Neural crest cell (in vitro differentiated cells): Measurements from ENCODE around the gene C2CD4A. TPM values are rescaled to one million over a fixed set of nuclear protein-coding genes. Genes with fewer than 3 reads are reported as not detected.
A peak's percentile ranks its signal among the peaks of the same experiment; 100 is the strongest.

Source experiments
- DNase-seq: peaks from one replicate; pipeline ENCODE4 v3.0.0; 2021; ENCODE audit warnings: low read depth, mixed read lengths, low spot score
- H3K27ac Mint-ChIP-seq: one replicate; pipeline ENCODE4 v1.8.0; 2021; ENCODE audit warnings: mild to moderate bottlenecking, mixed read lengths; ENCODE audit not compliant: unreplicated experiment
- H3K27me3 Mint-ChIP-seq: 2 replicates; pipeline ENCODE4 v1.8.0; 2021; ENCODE audit warnings: low read depth, mild to moderate bottlenecking, mixed read lengths
- H3K36me3 Mint-ChIP-seq: 2 replicates; pipeline ENCODE4 v1.8.0; 2021; ENCODE audit warnings: low read depth, mild to moderate bottlenecking, mixed read lengths
- H3K4me1 Mint-ChIP-seq: 2 replicates; pipeline ENCODE4 v1.8.0; 2021; ENCODE audit warnings: mixed read lengths
- H3K4me3 Mint-ChIP-seq: one replicate; pipeline ENCODE4 v1.8.0; 2021; ENCODE audit warnings: mild to moderate bottlenecking, mixed read lengths
- H3K9me3 Mint-ChIP-seq: 2 replicates; pipeline ENCODE4 v1.8.0; 2021; ENCODE audit warnings: mixed read lengths
- CTCF ChIP-seq: fragments of 200-600 bp; sonication (generic); conservative IDR thresholded peaks from 2 replicates; pipeline ENCODE4 v1.5.0; 2021; ENCODE audit warnings: antibody characterized with exemption, mild to moderate bottlenecking
- total RNA-seq: library from RNA; stranded (reverse); gene quantifications from 2 replicates; pipeline ENCODE4 v1.2.1, GENCODE V29; 2021

The C2CD4A gene
- total RNA-seq, 1 donor from 2014 or later, result not detected

- peaks cover 9% of the 10 kb centered on the region for H3K4me1 Mint-ChIP-seq
- peaks cover 44% of the 10 kb centered on the region for H3K27me3 Mint-ChIP-seq
- H3K27ac Mint-ChIP-seq, result no peak overlapping the region
- peak; percentile 82 for TF ChIP-seq CTCF
- no peaks in the 10 kb centered on the region for H3K9me3 Mint-ChIP-seq
- H3K4me3 Mint-ChIP-seq, result no peak overlapping the region
- no peaks in the 10 kb centered on the region for H3K36me3 Mint-ChIP-seq
- DNase-seq, result no peak
These were observed 5.0 kb downstream of the C2CD4A start for GRCh38 chr15:62071711-62072308.

- peaks cover 2% of the 10 kb centered on the region for H3K9me3 Mint-ChIP-seq
- no peaks in the 10 kb centered on the region for H3K36me3 Mint-ChIP-seq
- no peak overlapping the region for H3K4me3 Mint-ChIP-seq
- H3K27me3 Mint-ChIP-seq, result peaks cover 18% of the 10 kb centered on the region
- H3K4me1 Mint-ChIP-seq, result no peaks in the 10 kb centered on the region
- no peak for DNase-seq
- no peak for TF ChIP-seq CTCF
- no peak overlapping the region for H3K27ac Mint-ChIP-seq
These were observed 9.0 kb downstream of the C2CD4A start for GRCh38 chr15:62075595-62076277.

- Mint-ChIP-seq H3K27me3 (no peaks in the 10 kb centered on the region), H3K27ac (no peak overlapping the region), H3K9me3 (peaks cover 2% of the 10 kb centered on the region), H3K36me3 (no peaks in the 10 kb centered on the region), H3K4me1 (peaks cover 6% of the 10 kb centered on the region), H3K4me3 (no peak overlapping the region)
- TF ChIP-seq CTCF, result no peak
- DNase-seq, result no peak
These were observed 12.8 kb downstream of the C2CD4A start for GRCh38 chr15:62079594-62079993.

- Mint-ChIP-seq H3K27me3 (no peaks in the 10 kb centered on the region), H3K4me3 (no peak overlapping the region), H3K27ac (no peak overlapping the region), H3K36me3 (no peaks in the 10 kb centered on the region), H3K4me1 (peaks cover 15% of the 10 kb centered on the region), H3K9me3 (peaks cover 2% of the 10 kb centered on the region)
- DNase-seq, result no peak
- TF ChIP-seq CTCF, result no peak
These were observed 16.7 kb downstream of the C2CD4A start for GRCh38 chr15:62083194-62084154.

GRCh38 chr15:62085740-62086139 is 19.0 kb downstream of the C2CD4A start:
- Mint-ChIP-seq H3K27me3 (no peaks in the 10 kb centered on the region), H3K4me3 (no peak overlapping the region), H3K9me3 (no peaks in the 10 kb centered on the region), H3K36me3 (no peaks in the 10 kb centered on the region), H3K4me1 (peaks cover 19% of the 10 kb centered on the region), H3K27ac (no peak overlapping the region)
- no peak for DNase-seq
- TF ChIP-seq CTCF, result no peak
